Neural progenitor cell (in vitro differentiated cells): Measurements from ENCODE around the gene SNAI3. TPM values are rescaled to one million over a fixed set of nuclear protein-coding genes. Genes with fewer than 3 reads are reported as not detected.

ENCODE experiments used
- DNase-seq: peaks from one replicate; pipeline ENCODE4 v3.0.0-alpha.2; 2016; ENCODE audit warnings: low spot score
- H2AFZ ChIP-seq: fragments of 200-600 bp; sonication (generic); replicated peaks from 2 replicates; pipeline ENCODE4 v1.6.1; 2016; ENCODE audit warnings: antibody characterized with exemption
- H3F3A ChIP-seq: fragments of 200-600 bp; sonication (generic); 2 replicates; pipeline ENCODE4 v1.6.1; 2016; ENCODE audit warnings: antibody characterized with exemption, low read depth
- H3K27ac ChIP-seq: fragments of 200-600 bp; sonication (generic); 2 replicates; pipeline ENCODE4 v1.5.1; 2016; ENCODE audit warnings: mild to moderate bottlenecking
- H3K27me3 ChIP-seq: fragments of 200-600 bp; sonication (generic); 2 replicates; pipeline ENCODE4 v1.6.1; 2016; ENCODE audit warnings: mild to moderate bottlenecking, moderate library complexity
- H3K36me3 ChIP-seq: fragments of 200-600 bp; sonication (generic); 2 replicates; pipeline ENCODE4 v1.5.1; 2016
- H3K4me1 ChIP-seq: fragments of 200-600 bp; sonication (generic); 2 replicates; pipeline ENCODE4 v1.6.1; 2016; ENCODE audit warnings: mixed run types
- H3K4me2 ChIP-seq: fragments of 200-600 bp; sonication (generic); 2 replicates; pipeline ENCODE4 v1.6.1; 2016
- H3K4me3 ChIP-seq: fragments of 200-600 bp; sonication (generic); 2 replicates; pipeline ENCODE4 v1.5.1; 2016
- H3K79me2 ChIP-seq: fragments of 200-600 bp; sonication (generic); 2 replicates; pipeline ENCODE4 v1.6.1; 2016; ENCODE audit warnings: low read depth
- H3K9ac ChIP-seq: fragments of 200-600 bp; sonication (generic); 2 replicates; pipeline ENCODE4 v1.6.1; 2016
- H3K9me3 ChIP-seq: fragments of 200-600 bp; sonication (generic); 2 replicates; pipeline ENCODE4 v1.5.1; 2016; ENCODE audit warnings: low read depth
- H4K20me1 ChIP-seq: fragments of 200-600 bp; sonication (generic); 2 replicates; pipeline ENCODE4 v1.6.1; 2016; ENCODE audit warnings: low read depth
- H3K27ac Mint-ChIP-seq: 3 replicates; pipeline ENCODE4 v1.8.0; 2021; ENCODE audit warnings: mixed read lengths
- H3K27me3 Mint-ChIP-seq: 2 replicates; pipeline ENCODE4 v1.8.0; 2022; ENCODE audit warnings: low read depth, mild to moderate bottlenecking, inconsistent platforms, moderate library complexity, mixed read lengths; ENCODE audit not compliant: insufficient read depth
- H3K36me3 Mint-ChIP-seq: 3 replicates; pipeline ENCODE4 v1.8.0; 2021; ENCODE audit warnings: mixed read lengths
- H3K4me1 Mint-ChIP-seq: 3 replicates; pipeline ENCODE4 v1.8.0; 2021; ENCODE audit warnings: mixed read lengths
- H3K4me3 Mint-ChIP-seq: 3 replicates; pipeline ENCODE4 v1.8.0; 2021; ENCODE audit warnings: mild to moderate bottlenecking, moderate library complexity, mixed read lengths
- H3K9me3 Mint-ChIP-seq: 3 replicates; pipeline ENCODE4 v1.8.0; 2020; ENCODE audit warnings: mixed read lengths
- CTCF ChIP-seq: fragments of 200-600 bp; sonication (generic); IDR thresholded peaks from 2 replicates; pipeline ENCODE4 v1.5.1; 2017; ENCODE audit warnings: antibody characterized with exemption, mild to moderate bottlenecking
- EZH2 ChIP-seq: fragments of 200-600 bp; sonication (generic); IDR thresholded peaks from 2 replicates; pipeline ENCODE4 v1.6.1; 2017; ENCODE audit warnings: antibody characterized with exemption, mild to moderate bottlenecking, moderate library complexity
- EZH2phosphoT487 ChIP-seq: fragments of 200-600 bp; sonication (generic); IDR thresholded peaks from 2 replicates; pipeline ENCODE4 v1.6.1; 2017; ENCODE audit warnings: antibody characterized with exemption
- total RNA-seq: library from RNA; depleted of rRNA; stranded (reverse); fragments of >200 nt; gene quantifications from 2 replicates; pipeline ENCODE4 v1.2.3, GENCODE V29; 2015; ENCODE audit warnings: low replicate concordance

The SNAI3 gene
- total RNA-seq, 1 donor from 2014 or later: not detected

- Mint-ChIP-seq H3K4me3 (no peak overlapping the region), H3K27ac (no peak overlapping the region), H3K4me1 (peaks cover 8% of the 10 kb centered on the region), H3K36me3 (no peaks in the 10 kb centered on the region), H3K27me3 (peaks cover 3% of the 10 kb centered on the region), H3K9me3 (no peaks in the 10 kb centered on the region)
- no peaks in the 10 kb centered on the region for H3K79me2 ChIP-seq
- no peaks in the 10 kb centered on the region for H3K9me3 ChIP-seq
- no peaks in the 10 kb centered on the region for H3K27me3 ChIP-seq
- no peak overlapping the region for H3K4me3 ChIP-seq
- DNase-seq: no peak
- H2AFZ ChIP-seq: no peak overlapping the region
- peaks cover 2% of the 10 kb centered on the region for H3F3A ChIP-seq
- no peaks in the 10 kb centered on the region for H4K20me1 ChIP-seq
- H3K4me2 ChIP-seq: no peak overlapping the region
- no peaks in the 10 kb centered on the region for H3K36me3 ChIP-seq
- TF ChIP-seq EZH2: no peak
- TF ChIP-seq CTCF: no peak
- TF ChIP-seq EZH2phosphoT487: no peak
- H3K4me1 ChIP-seq: no peaks in the 10 kb centered on the region
- no peak overlapping the region for H3K27ac ChIP-seq
- H3K9ac ChIP-seq: no peak overlapping the region
Observed at GRCh38 chr16:88726408-88726749, 40.1 kb upstream of the SNAI3 start.

- Histone ChIP-seq H3K9ac (no peak overlapping the region), H3K79me2 (no peaks in the 10 kb centered on the region), H3K9me3 (no peaks in the 10 kb centered on the region), H3K27me3 (no peaks in the 10 kb centered on the region), H2AFZ (no peak overlapping the region), H3F3A (no peaks in the 10 kb centered on the region), H3K36me3 (no peaks in the 10 kb centered on the region), H3K4me3 (no peak overlapping the region), H3K4me2 (no peak overlapping the region), H3K27ac (no peak overlapping the region), H3K4me1 (no peaks in the 10 kb centered on the region), H4K20me1 (no peaks in the 10 kb centered on the region)
- Mint-ChIP-seq H3K27ac (no peak overlapping the region), H3K27me3 (peaks cover 2% of the 10 kb centered on the region), H3K4me3 (no peak overlapping the region), H3K4me1 (peaks cover 3% of the 10 kb centered on the region), H3K36me3 (no peaks in the 10 kb centered on the region), H3K9me3 (no peaks in the 10 kb centered on the region)
- TF ChIP-seq CTCF (no peak), EZH2 (no peak), EZH2phosphoT487 (no peak)
- no peak for DNase-seq
Observed at GRCh38 chr16:88725609-88726407, 39.5 kb upstream of the SNAI3 start.

- Histone ChIP-seq H4K20me1 (no peaks in the 10 kb centered on the region), H3K27me3 (no peaks in the 10 kb centered on the region), H3F3A (no peaks in the 10 kb centered on the region), H3K36me3 (no peaks in the 10 kb centered on the region), H3K4me1 (no peaks in the 10 kb centered on the region), H3K9me3 (no peaks in the 10 kb centered on the region), H2AFZ (no peak overlapping the region), H3K9ac (no peak overlapping the region), H3K4me3 (no peak overlapping the region), H3K4me2 (no peak overlapping the region), H3K79me2 (no peaks in the 10 kb centered on the region), H3K27ac (no peak overlapping the region)
- H3K4me1 Mint-ChIP-seq: peaks cover 3% of the 10 kb centered on the region
- H3K9me3 Mint-ChIP-seq: no peaks in the 10 kb centered on the region
- no peak overlapping the region for H3K27ac Mint-ChIP-seq
- H3K27me3 Mint-ChIP-seq: peaks cover 2% of the 10 kb centered on the region
- no peak overlapping the region for H3K4me3 Mint-ChIP-seq
- DNase-seq: no peak
- no peaks in the 10 kb centered on the region for H3K36me3 Mint-ChIP-seq
- TF ChIP-seq EZH2: no peak
- TF ChIP-seq EZH2phosphoT487: no peak
Observed at GRCh38 chr16:88724855-88725555, 38.7 kb upstream of the SNAI3 start.

GRCh38 chr16:88723911-88724310 lies 37.6 kb upstream of the SNAI3 start:
- Histone ChIP-seq H3K4me1 (no peaks in the 10 kb centered on the region), H3K4me3 (no peak overlapping the region), H3K27me3 (no peaks in the 10 kb centered on the region), H3F3A (no peaks in the 10 kb centered on the region), H3K27ac (no peak overlapping the region), H3K4me2 (no peak overlapping the region), H3K9me3 (no peaks in the 10 kb centered on the region), H2AFZ (no peak overlapping the region), H3K79me2 (no peaks in the 10 kb centered on the region), H4K20me1 (no peaks in the 10 kb centered on the region), H3K36me3 (no peaks in the 10 kb centered on the region), H3K9ac (no peak overlapping the region)
- peaks cover 2% of the 10 kb centered on the region for H3K27me3 Mint-ChIP-seq
- H3K27ac Mint-ChIP-seq: no peak overlapping the region
- H3K4me1 Mint-ChIP-seq: peaks cover 3% of the 10 kb centered on the region
- DNase-seq: no peak
- no peak overlapping the region for H3K4me3 Mint-ChIP-seq
- TF ChIP-seq EZH2phosphoT487 (no peak), EZH2 (no peak), CTCF (no peak)
- no peaks in the 10 kb centered on the region for H3K9me3 Mint-ChIP-seq
- no peaks in the 10 kb centered on the region for H3K36me3 Mint-ChIP-seq
